T-helper 1 cell treated with Interleukin-12 subunit alpha and Interleukin-12 subunit beta and Interleukin-4 antibody, amounts not matched to agents 30 ng/mL and 1 ng/mL, for 36 hours (primary cell): ENCODE results near the gene KCNJ12. TPM values are rescaled to one million over a fixed set of nuclear protein-coding genes. Genes with fewer than 3 reads are reported as not detected.
"Not testable (repeated sequence)": the region's sequence is repeated elsewhere in the genome, so short reads cannot be mapped to it uniquely, and the experiment has no call there.

Source experiments
- intact Hi-C: fragments of 100-400 bp; cut with micrococcal nuclease; formaldehyde crosslinking; loops from one replicate; pipeline ENCODE4 v1.15.1; 2024
- total RNA-seq: library from RNA; stranded (reverse); gene quantifications from 2 replicates; pipeline ENCODE4 v1.2.3, GENCODE V29; 2022

KCNJ12 gene
- total RNA-seq, 1 donor from 2014 or later: not detected

DNA sequence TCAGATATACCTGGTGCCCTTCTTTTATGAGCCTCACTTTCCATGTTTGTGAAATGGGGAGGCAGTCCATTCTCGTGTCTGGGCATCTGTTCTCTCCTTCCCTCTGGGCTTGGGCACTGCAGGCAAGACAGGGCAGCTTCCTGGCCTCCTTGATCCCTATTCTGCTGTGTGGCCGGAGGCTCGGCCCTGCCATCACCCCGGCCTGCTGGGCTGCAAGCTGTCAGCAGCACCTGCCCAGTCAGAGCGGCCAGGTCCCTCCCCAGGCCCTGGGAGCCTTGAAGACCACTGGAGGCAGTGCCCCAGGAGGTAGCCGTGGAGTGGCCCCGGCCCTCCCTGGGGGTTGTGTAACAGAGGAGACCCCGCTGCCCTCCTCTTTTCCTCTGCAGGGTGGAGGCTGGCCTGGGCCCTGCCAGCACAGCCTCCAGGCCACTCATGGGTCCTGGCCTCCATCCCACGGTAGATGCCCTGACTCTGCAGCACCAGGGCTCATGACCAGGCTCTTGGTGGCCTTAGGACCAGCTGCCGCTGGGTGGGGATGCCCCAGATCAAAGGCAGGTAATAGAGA is 9.2 kb downstream of the KCNJ12 start:
- intact Hi-C loops: no loop called here

DNA sequence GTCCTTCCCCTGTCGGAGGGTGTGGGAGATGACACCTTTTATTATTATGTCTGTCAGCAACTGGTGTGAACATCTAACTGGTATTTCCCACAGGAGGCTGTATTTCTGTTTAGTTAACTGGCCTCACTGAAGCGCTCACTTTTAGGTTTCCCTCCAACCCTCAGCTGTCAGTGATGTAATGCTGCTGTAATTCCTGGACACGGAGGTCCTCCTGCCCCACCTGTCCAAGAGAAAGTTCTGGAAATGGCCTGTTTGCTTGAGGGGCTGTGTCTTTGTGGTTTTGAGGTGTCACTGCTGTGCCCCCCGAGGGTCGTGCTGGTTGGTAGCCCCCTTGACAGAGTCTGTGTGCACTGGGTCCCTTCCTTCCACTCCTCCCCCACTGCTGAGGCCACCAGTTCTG is 11.5 kb downstream of the KCNJ12 start:
- intact Hi-C loops: no loop called here

DNA sequence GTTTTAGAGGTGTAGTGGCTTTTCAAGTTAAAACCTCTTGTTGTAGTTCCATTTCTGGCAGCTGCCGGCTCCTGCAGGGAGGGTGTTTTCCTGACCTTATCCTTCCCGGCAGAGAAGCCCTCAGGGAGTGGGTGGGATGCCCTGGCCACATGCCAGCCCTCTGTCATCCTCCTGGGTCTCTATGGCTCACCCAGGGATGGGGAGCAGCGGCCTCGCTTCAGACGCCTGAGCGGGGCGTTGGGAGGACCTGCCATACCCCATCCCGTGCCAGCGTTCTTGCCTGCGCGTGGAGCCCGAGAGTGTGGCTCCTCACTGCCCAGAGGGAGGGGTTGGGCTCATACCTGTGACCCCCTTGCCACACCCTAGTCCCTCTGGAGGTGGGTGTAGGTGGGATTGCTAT is 11.9 kb downstream of the KCNJ12 start:
- intact Hi-C loops: no loop called here

DNA sequence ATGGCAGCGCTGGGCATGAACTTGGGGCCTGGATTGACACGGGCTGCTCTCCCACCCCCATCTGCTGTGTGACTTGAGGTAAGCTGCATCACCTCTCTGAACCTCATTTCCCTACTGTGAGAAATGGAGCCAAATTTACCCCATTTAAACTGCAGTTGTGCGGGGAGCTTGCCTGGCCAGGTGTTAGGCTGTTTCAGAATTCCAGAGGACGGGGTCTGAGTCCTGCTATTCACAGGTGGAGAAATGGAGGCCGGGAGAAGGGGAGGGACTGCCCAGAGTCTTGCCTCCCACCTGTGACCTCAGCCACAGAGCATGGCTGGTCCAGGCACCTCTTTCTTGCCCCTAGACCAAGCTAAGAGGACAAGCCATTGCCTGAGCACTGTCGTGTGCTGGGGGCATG is 12.8 kb downstream of the KCNJ12 start:
- intact Hi-C loops: no loop called here

DNA sequence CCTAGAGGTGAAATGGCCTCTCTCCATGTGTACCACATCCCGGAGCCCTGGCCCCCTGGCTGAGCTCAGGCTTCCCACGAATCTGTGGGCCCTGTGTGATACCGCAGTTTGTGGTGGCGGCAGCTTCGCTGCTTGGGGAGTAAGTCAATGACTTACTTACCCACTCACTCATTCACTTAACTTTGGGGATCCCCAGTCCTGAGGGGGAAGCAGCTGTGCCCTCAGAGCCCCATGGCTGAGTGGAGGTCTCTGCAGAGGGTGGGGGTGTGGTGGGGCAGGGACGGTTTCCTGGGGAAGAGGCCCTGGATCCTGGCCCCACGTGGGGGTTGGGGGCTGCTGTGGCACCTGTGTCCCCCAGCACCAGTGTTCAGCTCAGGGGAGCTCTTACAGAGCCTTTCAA is 13.2 kb downstream of the KCNJ12 start:
- intact Hi-C loops: no loop called here

DNA sequence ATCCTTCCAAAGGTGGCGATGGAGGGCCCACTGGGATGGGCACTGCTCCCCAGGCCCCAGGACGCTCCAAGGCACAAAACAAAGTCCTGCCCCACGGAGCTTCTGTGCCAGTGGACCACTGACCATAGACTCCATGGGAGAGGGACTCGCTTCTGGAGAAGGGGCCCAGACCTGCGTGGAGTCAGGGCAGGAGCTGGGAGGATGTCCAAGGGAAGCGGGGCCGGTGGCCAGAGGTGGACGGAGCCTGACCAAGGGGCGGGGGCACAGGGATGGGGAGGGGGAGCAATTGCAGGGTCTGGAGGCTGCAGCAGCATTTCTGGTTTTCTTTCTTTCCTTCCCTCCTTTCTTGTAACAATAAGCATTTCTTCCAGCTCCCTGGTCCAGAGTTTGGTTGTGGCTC is 14.1 kb downstream of the KCNJ12 start:
- intact Hi-C loops: no loop called here

DNA sequence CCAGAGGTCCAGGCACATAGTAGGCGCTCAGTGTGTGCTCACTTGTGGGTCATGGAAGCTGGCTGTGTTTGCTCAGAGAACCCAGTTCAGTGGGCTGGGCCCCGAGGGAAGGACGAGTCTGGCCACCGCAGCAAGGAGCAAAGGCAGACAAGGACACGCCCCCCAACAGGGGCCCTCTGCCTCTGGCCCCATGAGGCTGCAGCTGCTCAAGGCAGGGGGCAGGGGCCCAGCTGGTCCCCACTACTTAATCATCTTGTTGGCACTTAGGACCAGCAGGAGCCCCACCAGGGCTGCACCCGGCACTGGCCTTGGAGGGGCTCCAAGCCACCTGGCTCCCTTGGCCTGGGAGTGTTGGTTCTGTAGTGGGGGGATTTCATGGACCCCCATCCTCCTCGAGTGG is 16.1 kb downstream of the KCNJ12 start:
- intact Hi-C loops: no loop called here

DNA sequence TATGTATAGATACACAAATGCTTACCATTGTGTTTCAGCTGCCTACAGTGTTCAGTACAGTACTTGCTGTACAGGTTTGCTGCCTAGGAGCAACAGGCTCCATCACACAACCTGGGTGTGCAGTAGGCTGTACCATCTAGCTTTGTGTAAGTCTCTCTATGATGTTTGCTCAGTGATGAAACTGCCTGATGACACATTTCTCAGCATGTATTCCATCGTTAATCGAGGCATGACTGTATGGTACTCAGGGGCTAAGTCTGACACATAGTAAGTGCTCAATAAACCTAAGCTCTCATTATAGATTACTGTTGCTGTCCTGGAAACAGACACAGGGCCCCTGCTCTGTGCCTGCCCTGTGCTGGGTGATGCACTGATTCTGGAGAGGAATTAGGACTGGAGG is 18.1 kb downstream of the KCNJ12 start:
- intact Hi-C loops: no loop called here

DNA sequence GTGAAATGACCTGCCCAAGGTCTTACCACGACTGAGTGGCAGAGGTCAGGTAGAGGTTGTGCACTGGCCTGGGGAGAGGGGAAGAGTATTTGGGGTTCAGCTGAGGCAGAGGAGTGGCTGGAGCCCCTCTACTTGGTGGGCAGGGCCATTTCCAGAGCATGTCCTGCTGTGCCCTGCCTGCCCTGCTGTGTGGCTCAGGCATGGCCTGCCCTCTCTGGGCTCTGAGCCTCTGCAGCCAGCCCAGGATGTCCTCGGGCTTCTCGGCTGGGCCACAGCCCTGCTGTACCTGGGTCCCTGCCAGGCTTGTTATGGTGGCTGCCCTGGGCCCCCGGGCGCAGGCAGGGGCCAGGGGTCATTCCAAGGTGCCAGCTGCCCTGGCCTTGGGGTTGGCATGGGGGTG is 19.6 kb downstream of the KCNJ12 start:
- intact Hi-C loops: no loop called here

DNA sequence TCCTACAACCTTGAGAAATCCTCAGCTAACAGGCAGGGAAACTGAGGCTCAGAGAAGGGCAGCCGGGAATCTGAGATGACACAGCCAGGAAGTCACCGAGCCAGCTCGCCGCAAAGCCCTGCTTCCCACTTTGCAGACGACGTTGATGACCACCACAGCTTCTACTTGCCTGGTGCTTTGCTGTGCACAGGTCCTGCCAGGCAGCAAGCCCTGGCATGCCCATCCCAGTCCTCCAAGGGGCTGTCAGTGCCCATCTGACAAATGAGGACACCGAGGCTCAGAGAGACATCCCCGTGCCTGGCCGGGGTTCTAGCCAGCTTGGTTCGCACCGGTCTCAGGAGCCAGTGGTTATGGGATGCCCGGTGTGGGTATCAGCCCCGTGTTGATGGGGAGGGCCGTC is 20.1 kb downstream of the KCNJ12 start:
- intact Hi-C loops: no loop called here

DNA sequence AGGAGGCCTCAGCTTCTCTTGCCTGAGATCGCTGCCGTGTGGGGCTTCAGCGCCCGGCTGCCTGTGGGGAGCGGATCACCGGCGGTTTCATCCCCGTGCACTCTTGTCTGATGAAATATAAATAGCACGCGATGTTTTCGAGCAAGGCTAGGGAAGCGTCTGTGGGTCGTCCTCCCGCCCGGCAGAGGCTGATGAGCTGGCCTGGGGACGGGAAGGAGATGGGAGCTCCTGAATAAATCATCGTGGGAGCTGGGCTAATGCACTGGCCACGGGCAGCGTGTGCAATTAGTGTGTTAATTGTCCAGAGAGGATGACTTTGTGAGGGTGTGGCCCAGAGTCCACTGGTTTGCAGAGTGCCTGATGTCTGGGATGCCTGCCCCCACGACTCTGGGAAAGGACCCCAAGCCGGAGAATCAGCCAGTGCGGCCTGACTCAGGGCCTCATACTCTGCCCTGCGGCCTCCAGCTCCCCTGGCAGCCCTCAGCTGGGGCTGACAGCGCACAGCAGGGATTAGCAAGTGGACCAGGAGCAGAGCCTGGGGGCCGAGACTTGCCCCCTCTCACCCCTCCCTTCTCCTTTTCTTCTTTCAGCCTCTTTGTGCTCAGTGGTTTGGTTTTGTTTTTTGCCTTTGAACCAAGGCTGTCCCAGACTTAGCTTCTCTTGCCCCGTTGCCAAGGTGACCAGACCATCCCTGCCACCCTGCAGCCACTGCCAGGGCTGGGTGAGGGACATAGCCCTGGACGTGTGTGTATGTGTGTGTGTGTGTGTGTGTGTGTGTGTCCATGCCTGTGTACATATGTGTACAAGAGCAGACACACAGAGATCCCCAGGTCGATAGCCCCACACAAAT is 21.4 kb downstream of the KCNJ12 start:
- intact Hi-C loops: no loop called here

DNA sequence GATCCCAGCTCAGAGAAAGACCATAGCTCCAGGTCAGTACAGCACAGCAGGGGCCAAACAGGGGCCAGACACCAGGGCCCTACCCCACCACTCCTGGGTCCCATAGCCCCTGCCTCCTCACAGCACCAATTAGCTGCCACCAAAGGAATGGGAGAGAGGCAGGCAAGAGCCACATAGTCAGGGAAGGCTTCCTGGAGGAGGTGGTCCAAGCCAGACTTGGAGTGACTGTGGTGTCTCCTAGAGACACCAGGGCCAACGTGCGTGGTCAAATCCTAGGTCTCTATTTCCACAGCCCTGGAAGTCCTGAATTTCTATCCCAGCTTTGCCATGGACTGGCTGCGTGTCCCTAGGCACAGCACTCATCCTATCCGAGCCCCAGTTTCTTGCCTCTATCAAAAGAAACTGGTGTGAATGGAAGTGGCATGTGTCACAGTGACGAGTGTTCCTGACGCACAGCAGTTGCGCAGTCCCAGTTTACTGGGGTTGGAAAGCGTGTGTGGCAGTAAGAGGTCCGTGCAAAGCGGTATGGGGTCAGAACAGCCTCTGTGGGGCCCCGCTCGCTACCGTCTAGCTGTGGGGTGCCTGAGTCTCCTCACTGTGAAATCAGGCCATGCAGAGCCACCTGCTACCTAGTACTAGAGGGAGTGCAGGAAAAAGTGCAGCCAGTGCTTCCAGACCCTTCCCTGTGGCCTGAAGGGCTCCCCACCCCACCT is 23.5 kb downstream of the KCNJ12 start:
- intact Hi-C loops: no loop called here

DNA sequence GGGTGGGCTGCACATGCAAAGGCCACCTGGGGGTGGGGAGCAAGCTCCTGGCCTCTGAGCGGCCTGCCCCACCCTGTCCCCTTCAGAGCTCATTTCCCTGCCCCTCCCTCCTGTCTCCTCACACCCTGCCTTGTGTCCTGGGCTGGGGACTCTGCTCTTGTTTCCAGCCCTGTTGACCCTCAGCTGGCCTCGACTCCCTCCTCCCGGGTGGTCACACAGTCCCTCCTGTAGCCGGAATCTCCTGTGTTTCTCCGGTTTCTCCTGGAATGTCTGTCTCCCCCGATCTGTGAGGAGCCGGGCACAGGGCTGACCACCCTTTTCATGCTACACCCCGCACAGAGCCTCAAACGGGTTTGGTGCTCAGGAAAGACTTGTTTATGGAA is 24.0 kb downstream of the KCNJ12 start:
- intact Hi-C loops: not testable (repeated sequence)

DNA sequence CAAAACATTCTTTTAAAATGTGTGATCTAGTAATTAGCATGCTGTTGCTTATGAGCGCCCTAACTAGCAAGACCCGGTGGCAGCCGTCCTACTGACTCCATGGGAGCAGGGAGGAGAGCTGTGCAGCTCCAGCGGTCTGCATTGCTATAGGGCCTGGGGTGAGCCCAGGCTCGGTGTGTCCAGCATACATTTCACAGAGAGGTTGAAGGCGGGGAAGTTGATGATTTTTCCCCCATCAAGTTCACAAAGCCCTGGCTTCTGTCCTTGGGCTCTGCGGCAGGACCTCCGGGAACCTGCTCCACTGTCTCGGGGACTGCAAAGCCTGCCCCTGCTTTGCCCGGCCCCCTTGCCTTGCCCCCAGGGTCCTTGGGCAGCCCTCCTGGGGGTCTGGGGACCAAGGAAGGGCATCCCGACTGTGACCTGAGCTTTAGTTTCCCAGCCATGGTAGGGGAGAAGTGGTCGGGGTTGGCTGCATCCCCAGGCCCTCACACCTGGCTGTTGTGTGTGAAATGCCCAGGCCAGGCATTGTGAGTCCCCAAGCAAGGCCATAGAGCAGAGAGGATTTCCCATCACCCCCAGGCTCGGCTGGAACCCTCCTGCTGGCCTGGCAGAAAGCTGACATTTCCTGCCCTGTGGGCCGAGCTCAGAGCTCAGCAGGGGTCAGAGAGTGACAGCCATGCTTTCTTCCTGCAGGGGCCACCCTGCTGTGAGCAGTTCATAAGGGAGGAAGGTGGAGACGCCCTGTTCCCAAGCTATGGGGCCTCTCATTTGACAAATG is 24.8 kb downstream of the KCNJ12 start:
- intact Hi-C loops: no loop called here

DNA sequence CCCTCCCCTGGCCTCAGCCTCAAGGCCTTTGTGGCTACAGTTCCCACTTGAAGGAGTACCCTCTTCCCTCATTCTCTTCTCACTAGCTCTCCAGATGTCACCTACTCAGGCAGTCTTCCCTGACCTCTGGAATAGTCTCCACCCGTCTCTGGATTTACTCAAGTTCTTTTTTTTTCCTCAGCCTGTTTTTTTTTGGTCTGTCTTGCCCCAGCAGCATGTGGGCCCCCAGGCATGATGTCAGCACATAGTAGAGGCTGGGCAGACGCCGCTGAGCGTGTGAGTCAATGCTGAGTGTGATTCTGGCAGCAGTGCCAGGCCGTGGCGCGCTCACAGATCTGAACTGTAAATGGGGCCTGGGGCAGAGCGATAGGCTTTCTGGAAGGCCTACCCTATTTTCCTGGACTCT is 26.0 kb downstream of the KCNJ12 start:
- intact Hi-C loops: not testable (repeated sequence)

DNA sequence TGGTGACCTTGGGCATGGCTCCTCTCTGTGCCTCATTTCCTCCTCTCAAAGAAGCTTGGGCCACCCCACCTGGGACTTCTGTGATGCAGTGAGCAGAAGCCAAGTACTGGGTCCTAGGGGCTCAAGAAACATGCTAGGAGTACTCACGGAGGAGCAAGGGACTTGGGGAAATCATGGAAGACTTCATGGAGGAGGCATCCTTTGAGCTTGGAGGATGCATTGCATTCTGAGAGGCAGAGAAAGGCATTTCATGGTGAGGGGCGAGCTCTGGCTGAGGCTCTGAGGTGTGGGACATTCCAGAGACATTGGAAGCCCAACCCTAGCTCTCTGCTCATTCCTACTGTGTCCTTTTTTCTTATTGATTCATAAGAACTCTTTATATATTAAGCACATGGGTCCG is 26.8 kb downstream of the KCNJ12 start:
- intact Hi-C loops: not testable (repeated sequence)

DNA sequence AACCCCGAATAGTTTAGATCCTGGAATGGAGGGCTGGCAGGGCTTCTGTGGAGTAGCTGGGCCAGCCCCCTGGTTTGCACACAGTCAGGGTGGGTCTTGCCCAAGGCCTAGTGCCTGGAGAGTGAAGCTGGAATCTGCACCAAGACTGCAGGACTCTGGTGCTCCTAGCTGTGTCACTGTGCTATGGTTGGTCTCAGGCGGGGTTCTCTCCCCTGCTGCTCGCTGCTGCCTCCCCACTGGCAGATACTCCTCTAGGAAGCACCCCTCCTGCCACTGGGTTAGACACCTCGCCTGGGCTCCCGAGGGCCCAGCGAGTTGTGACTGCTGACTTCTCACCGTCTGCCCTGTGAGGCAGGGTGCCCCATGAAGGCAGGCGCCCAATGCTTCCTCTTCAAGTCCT is 27.9 kb downstream of the KCNJ12 start:
- intact Hi-C loops: not testable (repeated sequence)

DNA sequence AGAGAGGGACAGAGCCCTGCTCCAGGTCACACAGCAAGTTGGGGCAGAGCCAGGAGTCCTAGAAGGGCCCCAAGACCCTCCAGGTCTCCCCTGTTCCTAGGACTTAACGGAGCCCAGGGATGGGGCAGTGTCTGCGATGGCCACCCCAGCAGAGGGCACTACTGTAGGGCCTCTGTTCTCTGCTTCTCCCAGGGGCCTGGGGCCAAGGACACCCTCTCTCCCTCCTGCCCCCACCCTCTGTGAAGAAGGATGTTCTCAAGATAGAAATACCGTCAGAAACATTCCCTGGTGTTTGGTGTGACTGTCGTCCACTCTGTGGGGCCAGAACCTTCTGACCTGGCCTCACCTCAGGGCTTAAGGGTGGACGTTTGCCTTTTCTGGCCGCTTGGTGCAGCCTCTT is 28.4 kb downstream of the KCNJ12 start:
- intact Hi-C loops: not testable (repeated sequence)

DNA sequence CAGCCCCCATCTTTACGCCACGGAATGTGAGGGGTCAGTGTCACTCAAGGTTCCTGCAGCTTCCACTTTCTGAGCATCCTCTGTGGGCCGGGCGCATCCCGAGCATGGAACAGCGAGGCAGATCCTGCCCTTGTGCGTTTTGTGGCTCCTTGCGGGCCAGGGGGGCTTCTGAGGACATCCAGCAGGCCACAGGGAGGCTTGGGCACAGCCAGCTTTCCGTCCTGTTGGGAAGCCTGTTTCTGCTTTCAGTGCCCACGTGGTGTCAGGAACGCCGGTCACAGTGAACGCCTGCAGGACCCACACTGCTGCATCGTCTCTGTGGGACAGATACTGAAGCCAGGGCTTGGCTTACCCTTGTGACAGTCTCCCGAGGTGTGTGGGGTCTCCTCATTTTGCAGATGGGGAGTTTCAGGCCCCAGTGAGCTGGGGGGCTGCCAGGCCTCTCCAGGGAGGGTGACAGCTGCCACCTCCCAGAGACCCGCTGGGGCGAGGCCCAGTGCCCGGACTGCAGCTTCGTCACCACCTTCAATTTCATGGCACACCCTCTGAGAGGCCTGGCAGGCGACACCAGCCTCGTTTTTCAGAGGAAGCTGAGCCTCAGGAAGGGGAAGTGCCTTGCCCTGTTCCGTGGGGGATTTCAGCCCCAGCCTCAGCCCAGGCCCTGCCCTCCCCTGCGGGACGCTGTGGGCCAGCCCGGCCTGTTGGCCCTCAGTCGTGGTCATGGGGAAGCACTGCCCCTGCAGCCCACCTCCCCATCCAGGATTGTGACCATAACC is 29.0 kb downstream of the KCNJ12 start:
- intact Hi-C loops: not testable (repeated sequence)

DNA sequence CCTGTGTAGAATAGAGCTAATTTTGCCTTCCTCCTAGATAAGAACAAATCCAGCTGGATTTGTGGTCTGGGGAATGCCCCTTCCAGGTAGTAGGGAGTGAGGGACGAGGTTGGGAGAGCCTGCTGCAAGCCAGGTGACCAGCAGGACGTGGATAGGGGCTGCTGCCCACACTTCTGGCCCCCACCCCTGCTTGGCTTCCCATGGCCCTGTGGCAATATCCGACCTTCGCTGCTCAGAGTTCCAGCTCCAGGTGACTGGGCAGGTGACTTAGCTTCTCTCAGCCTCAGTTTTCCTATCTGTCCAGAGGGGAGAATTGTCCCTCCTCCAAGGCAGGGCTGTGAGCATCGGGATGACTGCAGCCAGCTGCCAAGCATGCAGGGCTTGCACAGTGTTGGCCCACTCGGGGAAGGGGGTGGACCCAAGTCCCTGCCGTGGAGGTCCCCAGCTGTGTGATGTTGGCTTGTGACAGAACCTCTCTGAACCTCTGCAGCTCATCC is 29.8 kb downstream of the KCNJ12 start:
- intact Hi-C loops: not testable (repeated sequence)
